MM.1S (cell line): ENCODE measurements around the gene NUP85.

ENCODE experiments used
- DNase-seq: peaks from one replicate; pipeline ENCODE4 v3.0.0-alpha.2; 2015
- H2AFZ ChIP-seq: fragments of 300-600 bp; sonication (generic); 2 replicates; pipeline ENCODE4 v1.6.0; 2016; ENCODE audit warnings: antibody characterized with exemption, low read length
- H3F3A ChIP-seq: fragments of 300-600 bp; sonication (generic); 2 replicates; pipeline ENCODE4 v1.6.1; 2016; ENCODE audit warnings: mild to moderate bottlenecking, antibody characterized with exemption, low read length, moderate library complexity, mixed read lengths; ENCODE audit not compliant: insufficient read depth
- H3K27ac ChIP-seq: fragments of 300-600 bp; sonication (generic); 2 replicates; pipeline ENCODE4 v1.5.1; 2016; ENCODE audit warnings: mild to moderate bottlenecking, low read length
- H3K27me3 ChIP-seq: fragments of 300-600 bp; sonication (generic); replicated peaks from 2 replicates; pipeline ENCODE4 v1.6.0; 2016; ENCODE audit warnings: low read length; ENCODE audit not compliant: insufficient read depth
- H3K36me3 ChIP-seq: fragments of 300-600 bp; sonication (generic); replicated peaks from 2 replicates; pipeline ENCODE4 v1.6.1; 2016; ENCODE audit warnings: mild to moderate bottlenecking, low read length, mixed read lengths; ENCODE audit not compliant: insufficient read depth
- H3K4me1 ChIP-seq: fragments of 300-600 bp; sonication (generic); 2 replicates; pipeline ENCODE4 v1.6.1; 2016; ENCODE audit warnings: low read length, mixed read lengths
- H3K4me2 ChIP-seq: fragments of 300-600 bp; sonication (generic); 2 replicates; pipeline ENCODE4 v1.6.0; 2016; ENCODE audit warnings: low read depth, low read length
- H3K4me3 ChIP-seq: fragments of 300-600 bp; sonication (generic); 2 replicates; pipeline ENCODE4 v1.5.1; 2016; ENCODE audit warnings: low read length, mixed read lengths
- H3K79me2 ChIP-seq: fragments of 300-600 bp; sonication (generic); 2 replicates; pipeline ENCODE4 v1.6.1; 2016; ENCODE audit warnings: mixed run types, low read length, mixed read lengths
- H3K9ac ChIP-seq: fragments of 300-600 bp; sonication (generic); 2 replicates; pipeline ENCODE4 v1.6.1; 2016; ENCODE audit warnings: low read length, mixed read lengths
- H3K9me2 ChIP-seq: fragments of 300-600 bp; sonication (generic); replicated peaks from 2 replicates; pipeline ENCODE4 v1.6.1; 2016; ENCODE audit warnings: mild to moderate bottlenecking, low read length, mixed read lengths; ENCODE audit not compliant: insufficient read depth
- H3K9me3 ChIP-seq: fragments of 300-600 bp; sonication (generic); replicated peaks from 2 replicates; pipeline ENCODE4 v1.6.1; 2016; ENCODE audit warnings: mild to moderate bottlenecking, low read length, mixed read lengths; ENCODE audit not compliant: insufficient read depth
- H4K20me1 ChIP-seq: fragments of 300-600 bp; sonication (generic); 2 replicates; pipeline ENCODE4 v1.6.1; 2016; ENCODE audit warnings: mild to moderate bottlenecking, low read length, moderate library complexity, mixed read lengths; ENCODE audit not compliant: insufficient read depth
- CTCF ChIP-seq: fragments of 300-600 bp; sonication (generic); IDR thresholded peaks from 2 replicates; pipeline ENCODE4 v1.5.1; 2016; ENCODE audit warnings: antibody characterized with exemption, low read length, mixed read lengths
- EZH2 ChIP-seq: fragments of 300-600 bp; sonication (generic); optimal IDR thresholded peaks from 2 replicates; pipeline ENCODE3; 2017; ENCODE audit warnings: low read depth, mild to moderate bottlenecking, antibody characterized with exemption, low read length, mixed read lengths
- EZH2phosphoT487 ChIP-seq: fragments of 300-600 bp; sonication (generic); IDR thresholded peaks from 2 replicates; pipeline ENCODE4 v1.6.1; 2018; ENCODE audit warnings: antibody characterized with exemption, low read length

The NUP85 gene

GRCh38 chr17:75267153-75267410 is 61.6 kb downstream of the NUP85 start:
- Histone ChIP-seq H3K27me3 (no peaks in the 10 kb centered on the region), H3K9me2 (no peaks in the 10 kb centered on the region), H3K36me3 (no peaks in the 10 kb centered on the region), H4K20me1 (no peaks in the 10 kb centered on the region), H3K4me3 (no peak overlapping the region), H3K4me2 (no peak overlapping the region), H3K9me3 (no peaks in the 10 kb centered on the region), H3F3A (peaks cover 20% of the 10 kb centered on the region; the same call in 1 of the 2 replicates), H3K4me1 (peaks cover 14% of the 10 kb centered on the region), H3K79me2 (peaks cover 21% of the 10 kb centered on the region), H3K9ac (no peak overlapping the region), H3K27ac (no peak overlapping the region), H2AFZ (no peak overlapping the region)
- no peak for DNase-seq
- TF ChIP-seq EZH2phosphoT487: no peak
- TF ChIP-seq EZH2: no peak
- TF ChIP-seq CTCF: no peak

GRCh38 chr17:75267411-75268232 is 62.1 kb downstream of the NUP85 start:
- no peaks in the 10 kb centered on the region for H3K36me3 ChIP-seq

GRCh38 chr17:75269844-75270217 is 64.4 kb downstream of the NUP85 start:
- no peaks in the 10 kb centered on the region for H3K36me3 ChIP-seq
- H3K4me3 ChIP-seq: peak overlapping the region; percentile 99
- no peaks in the 10 kb centered on the region for H4K20me1 ChIP-seq
- H3K4me1 ChIP-seq: peaks cover 12% of the 10 kb centered on the region
- H2AFZ ChIP-seq: peak overlapping the region; percentile 99
- no peaks in the 10 kb centered on the region for H3K27me3 ChIP-seq
- H3K9me3 ChIP-seq: no peaks in the 10 kb centered on the region
- H3K27ac ChIP-seq: peak overlapping the region; percentile 48; the same call in 1 of the 2 replicates
- H3K4me2 ChIP-seq: peak overlapping the region; percentile 99
- H3K79me2 ChIP-seq: peaks cover 11% of the 10 kb centered on the region; the same call in 1 of the 2 replicates
- H3K9me2 ChIP-seq: no peaks in the 10 kb centered on the region
- DNase-seq: no peak
- TF ChIP-seq CTCF (no peak), EZH2phosphoT487 (no peak), EZH2 (no peak)
- H3K9ac ChIP-seq: peak overlapping the region; percentile 97; the same call in 1 of the 2 replicates
- peaks cover 39% of the 10 kb centered on the region for H3F3A ChIP-seq

More at GRCh38 chr17:75267411-75268232, 62.1 kb downstream of the NUP85 start:
- DNase-seq: no peak
- TF ChIP-seq EZH2 (no peak), EZH2phosphoT487 (no peak), CTCF (no peak)
- Histone ChIP-seq H3K4me2 (no peak overlapping the region), H3K9ac (no peak overlapping the region), H3F3A (peaks cover 26% of the 10 kb centered on the region; the same call in 1 of the 2 replicates), H3K79me2 (peaks cover 17% of the 10 kb centered on the region), H3K4me1 (peaks cover 16% of the 10 kb centered on the region), H2AFZ (no peak overlapping the region), H4K20me1 (no peaks in the 10 kb centered on the region), H3K9me2 (no peaks in the 10 kb centered on the region), H3K4me3 (no peak overlapping the region), H3K27ac (no peak overlapping the region), H3K9me3 (no peaks in the 10 kb centered on the region), H3K27me3 (no peaks in the 10 kb centered on the region)
